HG02870 (cell line): ENCODE measurements around the gene PPT2.
"Not testable (repeated sequence)": the region's sequence is repeated elsewhere in the genome, so short reads cannot be mapped to it uniquely, and the experiment has no call there.

Experiments used
- ATAC-seq: cut with Tn5 transposase; IDR thresholded peaks from one replicate; pipeline ENCODE4 v1.9.1; 2021; ENCODE audit warnings: mild to moderate bottlenecking, moderate library complexity; ENCODE audit not compliant: unreplicated experiment

The PPT2 gene

DNA sequence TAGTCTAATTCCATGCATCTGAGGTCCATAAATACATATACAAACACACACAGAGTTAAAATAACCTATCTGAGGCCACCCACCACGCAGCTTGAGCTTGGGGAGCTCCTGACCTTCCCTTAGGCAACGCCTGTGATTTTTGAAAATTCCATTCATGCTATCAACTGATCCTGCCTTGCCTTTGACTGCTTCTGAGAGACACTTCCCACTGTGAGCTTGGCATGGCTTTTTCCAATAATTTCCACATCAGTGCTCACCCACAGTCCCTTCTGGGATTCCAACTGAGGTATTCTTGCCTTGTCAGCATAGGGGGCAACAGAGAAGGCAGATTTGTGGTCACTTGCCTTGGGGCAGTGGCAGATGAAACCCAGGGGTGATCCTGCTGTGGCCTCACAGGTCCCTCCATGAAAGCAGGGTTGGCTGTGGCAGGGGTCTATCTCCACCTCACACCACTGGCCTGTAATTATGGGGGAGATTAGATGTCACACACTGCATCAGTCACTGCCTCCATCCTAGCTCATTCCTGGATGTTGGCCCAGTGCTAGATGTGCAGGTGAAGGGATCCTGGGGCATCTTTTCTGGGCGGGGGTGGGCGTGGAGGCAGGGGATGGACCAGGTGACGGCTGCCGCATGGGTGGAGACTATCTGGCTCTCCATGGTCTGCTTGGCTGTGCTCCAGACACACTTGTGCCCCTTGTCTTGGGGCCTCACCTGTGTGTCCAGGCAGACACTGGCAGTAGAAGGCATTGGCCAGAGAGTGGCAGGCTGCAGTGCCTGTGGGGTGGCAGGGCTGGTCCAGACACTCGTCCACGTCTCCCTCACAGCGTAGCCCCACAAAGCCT, 49.7 kb downstream of the PPT2 start:
- no peak for ATAC-seq

DNA sequence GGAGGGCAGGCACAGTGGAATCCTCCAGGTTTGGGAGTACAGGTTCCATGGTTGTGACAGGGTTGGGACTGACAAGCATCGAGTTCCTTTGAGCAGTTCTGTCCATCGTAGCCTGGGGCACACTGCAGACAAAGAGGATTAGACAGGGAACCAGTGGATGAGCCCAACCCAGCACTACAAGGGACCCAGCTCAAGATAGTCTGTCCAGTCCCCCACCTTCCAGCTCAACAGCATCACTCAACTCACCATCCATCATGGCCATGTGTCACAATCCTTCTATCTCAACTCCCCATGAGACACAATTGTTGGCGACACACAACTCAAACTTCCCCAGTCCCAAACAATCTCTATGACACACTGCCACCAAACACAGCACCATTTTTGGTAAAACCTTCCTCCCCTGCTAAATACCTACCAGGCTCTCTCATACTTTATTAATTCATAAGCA, 50.4 kb downstream of the PPT2 start:
- no peak for ATAC-seq

DNA sequence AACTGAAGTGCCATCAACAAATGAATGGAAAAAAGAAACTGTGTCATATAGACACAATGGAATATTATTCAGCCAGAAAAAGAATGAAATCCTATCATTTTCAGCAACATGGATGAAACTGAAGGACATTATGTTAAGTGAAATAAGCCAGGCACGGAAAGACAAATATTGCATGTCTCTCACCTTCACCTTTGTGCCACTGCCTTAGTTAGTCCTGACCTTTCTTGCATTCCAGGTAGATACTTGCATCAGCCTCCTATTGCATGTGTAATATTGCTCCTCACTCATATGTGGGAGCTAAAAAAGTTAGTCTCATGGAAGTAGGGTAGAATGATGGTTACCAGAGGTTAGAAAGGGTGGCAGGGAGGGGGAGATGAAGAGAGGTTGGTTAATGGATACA, 55.1 kb downstream of the PPT2 start:
- ATAC-seq = no peak

DNA sequence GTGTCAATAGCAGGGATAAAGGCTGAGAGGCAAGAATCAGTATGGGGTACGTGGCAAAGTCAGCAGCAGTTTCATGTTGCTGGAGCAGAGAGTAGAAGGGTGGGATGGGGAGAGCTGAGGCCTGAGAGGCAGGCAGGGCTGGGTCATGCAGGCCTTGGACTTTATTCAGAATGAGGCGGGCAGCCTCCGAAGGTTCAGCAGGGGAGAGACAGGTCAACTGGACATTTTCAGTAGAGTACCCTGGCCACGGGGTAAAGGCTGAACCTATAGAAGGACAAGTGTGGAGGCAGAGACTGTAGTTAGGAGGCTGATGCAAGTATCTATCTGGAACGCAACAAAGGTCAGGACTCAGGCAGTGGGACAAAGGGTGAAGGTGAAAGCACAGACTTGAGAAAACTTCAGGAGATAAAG, 56.3 kb downstream of the PPT2 start:
- no peak for ATAC-seq

DNA sequence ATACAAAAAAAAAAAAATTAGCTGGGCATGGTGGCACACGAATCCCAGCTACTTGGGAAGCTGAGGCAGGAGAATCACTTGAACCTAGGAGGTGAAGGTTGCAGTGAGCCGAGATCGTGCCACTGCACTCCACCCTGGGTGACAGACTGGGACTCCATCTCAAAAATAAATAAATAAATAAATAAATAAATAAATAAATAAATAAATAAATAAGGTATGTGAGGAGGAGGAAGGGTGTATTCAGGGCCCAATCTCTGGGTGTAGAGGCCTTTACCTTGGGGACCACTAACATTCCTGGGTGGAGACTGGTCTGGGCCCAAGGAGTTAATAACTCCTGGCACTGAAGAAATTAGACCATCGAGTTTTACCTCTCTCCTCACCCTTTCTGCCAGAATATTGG, 57.5 kb downstream of the PPT2 start:
- not testable (repeated sequence) for ATAC-seq

DNA sequence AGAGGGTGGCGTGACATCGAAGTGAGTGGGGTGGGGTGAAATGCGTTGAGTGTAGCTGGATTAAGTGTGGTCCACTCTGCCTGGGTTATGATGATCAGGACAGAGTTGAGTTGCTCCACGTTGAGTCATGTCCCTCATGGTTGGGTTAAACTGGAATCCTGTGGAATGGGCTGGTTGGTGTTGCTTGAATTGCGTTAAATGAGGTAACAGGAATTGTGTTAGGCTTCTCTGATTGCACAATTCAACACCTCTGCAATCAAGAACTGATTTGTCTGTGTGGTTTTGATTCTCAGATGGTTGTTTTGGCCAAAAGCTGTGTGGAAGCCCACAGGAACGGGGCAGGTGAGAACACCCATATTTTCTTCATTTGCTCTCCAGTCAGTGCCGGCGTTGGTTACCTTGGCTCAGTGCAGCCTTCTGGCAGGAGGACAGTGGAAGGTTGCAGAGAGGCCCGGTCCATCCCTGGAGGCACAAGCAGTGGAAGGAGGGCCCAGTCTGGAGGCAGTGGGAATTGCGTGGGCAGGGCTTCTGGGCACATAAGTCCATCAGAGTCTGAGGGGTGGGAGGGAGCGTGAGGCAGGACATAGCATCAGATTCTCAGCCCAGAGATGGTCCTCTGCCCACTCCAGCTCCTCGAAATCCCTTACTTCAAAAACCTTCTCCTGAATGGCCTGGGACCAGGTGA, 58.3 kb downstream of the PPT2 start:
- no peak for ATAC-seq
